Activated T-helper 1 cell treated with anti-CD3 and anti-CD28 coated beads, Interleukin-12 subunit alpha, Interleukin-12 subunit beta, Interleukin-2, Interleukin-4 antibody, amounts not matched to agents 30 ng/mL and 10 ng/mL and 1 ng/mL, durations not matched to agents 14 hours and 24 hours and 36 hours (primary cell): ENCODE results near the gene NAGLU. TPM values are rescaled to one million over a fixed set of nuclear protein-coding genes. Genes with fewer than 3 reads are reported as not detected.

Experiments used
- DNase-seq: peaks from one replicate; pipeline ENCODE4 v3.0.0; 2021; ENCODE audit warnings: low spot score
- H3K27ac Mint-ChIP-seq: one replicate; pipeline ENCODE4 v1.8.0; 2021; ENCODE audit warnings: mild to moderate bottlenecking, mixed read lengths
- H3K27me3 Mint-ChIP-seq: one replicate; pipeline ENCODE4 v1.8.0; 2022; ENCODE audit warnings: mild to moderate bottlenecking, moderate library complexity, mixed read lengths; ENCODE audit not compliant: insufficient read depth
- H3K36me3 Mint-ChIP-seq: one replicate; pipeline ENCODE4 v1.8.0; 2021; ENCODE audit warnings: low read depth, mixed read lengths
- H3K4me1 Mint-ChIP-seq: one replicate; pipeline ENCODE4 v1.8.0; 2021; ENCODE audit warnings: low read depth, mixed read lengths
- H3K4me3 Mint-ChIP-seq: one replicate; pipeline ENCODE4 v1.8.0; 2021; ENCODE audit warnings: mild to moderate bottlenecking, moderate library complexity, mixed read lengths
- H3K9me3 Mint-ChIP-seq: one replicate; pipeline ENCODE4 v1.8.0; 2021; ENCODE audit warnings: mixed read lengths
- intact Hi-C: fragments of 100-400 bp; cut with micrococcal nuclease; formaldehyde crosslinking; loops from one replicate; pipeline ENCODE4 v1.15.1; 2024
- total RNA-seq: library from RNA; stranded (reverse); gene quantifications from 2 replicates; pipeline ENCODE4 v1.2.3, GENCODE V29; 2022

NAGLU gene
- total RNA-seq, 1 donor from 2014 or later: 18.2 TPM

DNA sequence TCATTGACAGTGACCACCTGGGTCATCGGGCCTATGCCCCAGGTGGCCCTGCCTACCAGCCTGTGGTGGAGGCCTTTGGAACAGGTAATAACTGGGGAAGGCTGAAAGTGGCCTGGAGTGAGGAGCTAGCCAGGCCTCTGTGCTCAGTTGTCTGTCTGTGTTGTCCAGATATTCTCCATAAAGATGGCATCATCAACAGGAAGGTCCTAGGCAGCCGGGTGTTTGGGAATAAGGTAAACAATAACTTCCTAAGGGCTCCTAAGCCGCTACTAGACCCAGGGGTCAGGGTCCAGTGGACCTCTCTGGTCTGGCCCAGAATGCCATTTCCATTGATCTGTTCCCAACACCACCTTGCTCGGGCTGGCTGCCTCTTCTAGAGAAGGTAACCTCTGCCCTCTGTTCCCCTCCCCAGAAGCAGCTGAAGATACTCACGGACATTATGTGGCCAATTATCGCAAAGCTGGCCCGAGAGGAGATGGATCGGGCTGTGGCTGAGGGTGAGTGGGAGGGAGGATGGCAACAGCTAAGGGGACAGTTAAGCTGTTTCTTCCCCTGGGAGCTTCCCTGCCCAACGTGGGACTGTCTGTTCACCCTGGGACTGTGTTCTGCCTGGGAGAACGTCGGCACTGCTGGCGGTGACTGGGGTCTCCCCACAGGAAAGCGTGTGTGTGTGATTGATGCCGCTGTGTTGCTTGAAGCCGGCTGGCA lies 28.9 kb downstream of the NAGLU start:
- H3K27ac Mint-ChIP-seq: no peak overlapping the region
- peak overlapping the region; percentile 75 for H3K4me3 Mint-ChIP-seq

DNA sequence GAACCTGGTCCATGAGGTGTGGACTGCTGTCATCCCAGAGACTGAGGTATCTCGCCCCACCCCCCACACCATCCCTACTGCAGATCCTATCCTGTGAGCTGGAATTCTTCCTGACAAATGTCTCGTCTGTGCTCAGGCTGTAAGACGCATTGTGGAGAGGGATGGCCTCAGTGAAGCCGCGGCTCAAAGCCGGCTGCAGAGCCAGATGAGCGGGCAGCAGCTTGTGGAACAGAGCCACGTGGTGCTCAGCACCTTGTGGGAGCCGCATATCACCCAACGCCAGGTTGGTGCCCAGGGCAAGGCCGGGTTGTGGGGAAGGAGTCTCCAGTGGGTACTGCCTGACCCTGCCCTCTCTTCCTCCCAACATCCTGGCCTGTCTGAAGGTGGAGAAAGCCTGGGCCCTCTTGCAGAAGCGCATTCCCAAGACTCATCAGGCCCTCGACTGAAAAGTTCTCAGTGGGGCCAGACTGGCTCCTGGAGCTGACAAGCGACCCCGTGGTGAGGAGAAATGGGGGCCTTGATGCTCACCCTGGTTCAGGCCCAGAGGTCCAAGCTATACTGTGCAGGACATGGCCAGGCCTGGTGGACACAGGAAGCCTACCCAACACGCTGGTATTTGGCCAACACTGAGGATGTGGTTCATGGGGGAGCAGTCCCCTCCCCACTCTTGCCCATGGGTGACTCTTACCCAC lies 29.6 kb downstream of the NAGLU start:
- H3K4me1 Mint-ChIP-seq: peaks cover 43% of the 10 kb centered on the region
- intact Hi-C loops: loop anchor here (1.0 to 10.0 kb wide), 2 partner anchors 44 to 419 kb away; partner anchors contain the start of genes PTGES3L, RETREG3, RUNDC1 and TUBG1
- peak overlapping the region; percentile 12 for H3K27ac Mint-ChIP-seq
- peaks cover 24% of the 10 kb centered on the region for H3K36me3 Mint-ChIP-seq
- H3K9me3 Mint-ChIP-seq: no peaks in the 10 kb centered on the region
- H3K4me3 Mint-ChIP-seq: peak overlapping the region; percentile 89
- no peak for DNase-seq
- H3K27me3 Mint-ChIP-seq: no peaks in the 10 kb centered on the region

More for the DNA sequence above, 28.9 kb downstream of the NAGLU start:
- no peak for DNase-seq
- Mint-ChIP-seq H3K36me3 (peaks cover 24% of the 10 kb centered on the region), H3K27me3 (no peaks in the 10 kb centered on the region), H3K4me1 (peaks cover 41% of the 10 kb centered on the region), H3K9me3 (no peaks in the 10 kb centered on the region)
- intact Hi-C loops: loop anchor here (10.0 kb wide), 1 partner anchor 420 kb away; the partner anchor contains the start of genes PTGES3L and RUNDC1

DNA sequence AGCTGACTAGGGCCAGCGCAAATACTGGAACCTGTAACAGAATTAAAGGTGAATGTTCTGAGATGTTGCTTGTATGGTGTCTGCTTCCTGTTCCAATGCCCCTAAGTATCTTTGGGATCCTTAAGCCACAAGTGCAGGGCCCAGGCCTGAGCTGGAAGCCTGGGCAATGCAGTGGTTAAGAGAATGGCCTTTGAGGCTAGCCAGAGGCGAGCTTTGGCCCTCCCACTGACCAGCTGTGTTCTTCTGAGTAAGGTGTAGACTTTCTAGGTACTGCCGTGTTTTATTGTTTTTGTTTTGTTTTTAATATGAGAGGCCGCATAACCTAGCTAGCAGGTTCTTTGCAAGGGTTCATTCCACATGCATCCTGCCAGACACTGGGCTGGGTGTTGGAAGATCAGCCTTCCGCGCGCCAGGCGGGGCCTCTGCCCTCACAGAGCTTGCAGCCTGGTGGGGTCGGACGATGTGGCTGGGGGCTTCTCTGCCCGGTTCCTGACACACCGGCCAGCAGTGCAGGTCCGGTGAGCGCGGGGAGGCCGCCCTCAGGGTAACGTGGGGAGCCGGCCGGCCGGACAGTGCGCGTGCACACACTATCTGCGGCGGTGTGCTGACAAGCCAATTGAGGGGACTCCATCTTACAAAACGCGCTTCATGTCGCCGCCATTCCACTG lies 30.3 kb downstream of the NAGLU start:
- intact Hi-C loops: loop anchor here (1.0 to 10.0 kb wide), 2 partner anchors 43 to 418 kb away; partner anchors contain the start of genes PTGES3L, RETREG3, RUNDC1 and TUBG1
- no peaks in the 10 kb centered on the region for H3K9me3 Mint-ChIP-seq
- no peaks in the 10 kb centered on the region for H3K27me3 Mint-ChIP-seq

DNA sequence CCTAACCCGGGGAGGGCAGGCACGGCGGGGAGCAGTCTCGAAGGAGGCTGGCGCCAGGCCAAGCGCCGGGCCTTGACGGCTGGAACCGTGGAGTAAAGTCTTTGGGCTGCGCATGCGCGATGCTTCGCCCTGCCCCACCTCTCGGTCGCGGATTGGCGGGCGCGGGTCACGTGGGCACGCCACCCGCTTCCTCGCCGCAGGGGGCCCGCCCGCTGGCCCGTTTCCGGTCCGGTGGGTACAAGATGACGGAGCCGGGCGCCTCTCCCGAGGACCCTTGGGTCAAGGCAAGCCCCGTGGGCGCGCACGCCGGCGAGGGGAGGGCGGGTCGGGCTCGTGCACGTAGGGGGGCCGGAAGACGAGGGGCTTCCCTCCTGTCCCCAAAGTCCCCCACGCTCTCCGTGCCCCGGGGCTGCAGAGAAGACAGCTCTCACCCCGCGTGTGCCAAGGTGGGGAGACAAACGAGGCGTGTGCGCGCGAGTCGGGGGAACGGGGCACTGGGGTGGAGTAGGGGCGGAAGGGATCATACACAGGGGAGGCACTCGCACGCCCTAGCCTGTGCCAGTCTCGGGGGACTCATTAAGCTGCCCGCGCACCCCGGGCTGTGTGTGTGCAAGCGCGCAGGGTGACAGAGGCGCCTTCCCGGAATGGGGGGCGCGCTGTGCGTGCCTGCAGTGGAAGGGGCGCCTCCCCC lies 31.0 kb downstream of the NAGLU start, which contains the start of gene MLX:
MLX (plus strand) TSS at position 218 of the 691 bp plus-strand sequence; CDS start at position 243, 25 bp downstream.
- peak within 1 kb of the TSS; percentile 87 for H3K27ac Mint-ChIP-seq
- no peaks in the 10 kb centered on the region for H3K9me3 Mint-ChIP-seq
- peak; percentile 91 for DNase-seq
- H3K4me1 Mint-ChIP-seq: peaks cover 36% of the 10 kb centered on the region
- no peaks in the 10 kb centered on the region for H3K27me3 Mint-ChIP-seq
- peaks cover 33% of the 10 kb centered on the region for H3K36me3 Mint-ChIP-seq
- intact Hi-C loops: loop anchor here (1.0 to 10.0 kb wide), 3 partner anchors 10 to 418 kb away; partner anchors contain the start of genes PSMC3IP, PTGES3L, RETREG3 and RUNDC1
- peak within 1 kb of the TSS; percentile 89 for H3K4me3 Mint-ChIP-seq

More for the DNA sequence above, 30.3 kb downstream of the NAGLU start:
- DNase-seq: no peak
- Mint-ChIP-seq H3K4me1 (peaks cover 42% of the 10 kb centered on the region), H3K4me3 (peak overlapping the region; percentile 89), H3K27ac (peak overlapping the region; percentile 87), H3K36me3 (peaks cover 29% of the 10 kb centered on the region)

DNA sequence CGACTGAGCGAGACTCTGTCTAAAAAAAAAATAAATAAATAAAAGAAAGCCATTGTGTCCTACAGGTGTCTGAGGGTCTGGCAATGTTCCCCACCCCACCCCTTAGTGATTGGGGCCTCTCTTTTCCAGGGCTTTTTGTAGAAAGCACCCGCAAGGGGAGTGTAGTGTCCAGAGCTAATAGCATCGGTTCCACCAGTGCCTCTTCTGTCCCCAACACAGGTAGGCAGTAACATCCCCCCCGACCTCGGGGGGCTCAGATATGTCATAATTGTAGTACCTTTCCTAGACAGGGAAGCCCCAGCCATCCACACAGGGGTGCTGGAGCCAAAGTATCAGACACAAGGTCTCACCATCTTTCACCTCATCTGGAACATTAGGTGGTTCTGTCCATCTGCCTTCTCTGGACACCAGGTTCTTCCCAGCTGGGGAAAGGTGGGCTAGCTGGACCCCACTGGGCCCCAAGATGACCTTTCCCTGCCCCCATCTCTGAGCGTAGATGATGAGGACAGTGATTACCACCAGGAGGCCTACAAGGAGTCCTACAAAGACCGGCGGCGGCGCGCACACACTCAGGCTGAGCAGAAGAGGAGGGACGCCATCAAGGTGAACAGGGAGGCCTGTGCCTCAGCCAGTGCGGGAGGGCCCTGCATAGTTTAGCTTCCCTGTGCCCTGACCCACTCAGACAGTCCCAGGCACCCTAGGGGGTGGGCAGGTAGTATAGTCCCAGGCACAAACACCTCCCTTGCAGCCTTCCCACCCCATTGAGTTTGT lies 32.5 kb downstream of the NAGLU start:
- Mint-ChIP-seq H3K4me1 (peaks cover 32% of the 10 kb centered on the region), H3K4me3 (peak overlapping the region; percentile 89), H3K27me3 (no peaks in the 10 kb centered on the region), H3K36me3 (peaks cover 43% of the 10 kb centered on the region), H3K27ac (peak overlapping the region; percentile 44), H3K9me3 (no peaks in the 10 kb centered on the region)
- DNase-seq: no peak
- intact Hi-C loops: loop anchor here (10.0 kb wide), 1 partner anchor 416 kb away; the partner anchor contains the start of genes PTGES3L and RUNDC1

DNA sequence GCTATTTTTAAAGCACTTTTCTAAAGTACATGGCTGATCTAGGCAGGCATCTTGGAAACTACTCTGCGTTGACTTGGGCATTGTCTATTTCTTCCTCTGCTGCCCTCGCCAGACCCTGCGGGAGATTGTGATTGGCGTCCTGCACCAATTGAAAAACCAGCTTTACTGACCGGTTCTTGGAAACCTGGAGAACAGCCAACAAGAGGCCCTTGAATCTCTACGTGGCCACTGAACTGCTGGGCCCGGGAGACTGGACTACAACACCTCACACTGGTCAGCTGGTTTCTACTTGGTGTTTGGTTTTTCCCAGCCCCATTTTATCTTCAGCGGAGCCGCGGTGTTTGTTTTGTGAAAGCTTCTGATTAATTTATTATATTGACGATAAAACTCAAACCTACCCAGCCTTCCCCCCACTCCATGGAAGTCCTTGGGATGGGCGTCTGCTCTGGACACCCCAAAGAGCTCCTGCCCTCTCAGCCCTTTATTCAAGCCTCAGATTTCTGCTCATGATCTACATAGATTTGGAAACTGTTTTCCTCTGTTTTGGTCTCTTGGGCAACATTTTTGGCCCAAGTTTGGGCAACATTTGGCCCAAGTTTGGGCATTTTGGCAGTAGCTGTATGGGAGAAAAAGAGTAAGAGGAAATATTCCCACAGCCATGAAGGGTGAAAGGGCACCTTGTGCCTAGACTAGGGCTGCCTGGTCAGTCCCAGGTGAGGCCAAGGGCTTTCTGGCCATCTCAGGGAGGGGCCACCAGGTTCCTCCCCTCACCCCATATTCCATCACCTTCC lies 35.6 kb downstream of the NAGLU start:
- peaks cover 42% of the 10 kb centered on the region for H3K4me1 Mint-ChIP-seq
- no peaks in the 10 kb centered on the region for H3K9me3 Mint-ChIP-seq
- no peak overlapping the region for H3K27ac Mint-ChIP-seq
- no peak for DNase-seq
- intact Hi-C loops: loop anchor here (10.0 kb wide), 1 partner anchor 553 kb away; the partner anchor contains the start of gene BRCA1
- H3K4me3 Mint-ChIP-seq: no peak overlapping the region
- no peaks in the 10 kb centered on the region for H3K27me3 Mint-ChIP-seq
- H3K36me3 Mint-ChIP-seq: peaks cover 54% of the 10 kb centered on the region

DNA sequence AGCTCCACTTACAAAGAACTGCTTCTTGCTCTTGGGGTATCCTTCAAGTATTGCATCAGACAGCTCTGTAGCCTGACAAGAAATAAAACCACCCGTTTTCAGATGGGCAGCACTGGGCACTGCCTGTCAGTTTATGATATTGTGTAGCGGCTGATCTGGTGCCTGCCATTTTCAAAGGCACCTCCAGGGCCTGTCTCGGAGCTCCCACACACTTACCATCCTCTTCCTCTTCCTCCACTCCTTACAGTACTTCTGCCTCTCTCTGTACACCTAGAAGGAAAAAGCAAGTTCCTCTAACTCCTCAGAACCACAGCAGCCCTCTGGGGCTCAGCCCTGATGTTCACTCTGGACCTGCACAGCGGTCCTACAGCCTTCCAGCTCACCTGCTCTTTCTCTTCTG lies 37.1 kb downstream of the NAGLU start:
- Mint-ChIP-seq H3K4me1 (peaks cover 45% of the 10 kb centered on the region), H3K36me3 (peaks cover 55% of the 10 kb centered on the region), H3K27ac (no peak overlapping the region), H3K9me3 (no peaks in the 10 kb centered on the region), H3K4me3 (no peak overlapping the region), H3K27me3 (no peaks in the 10 kb centered on the region)
- intact Hi-C loops: loop anchor here (10.0 kb wide), 1 partner anchor 552 kb away; the partner anchor contains the start of gene BRCA1
- DNase-seq: no peak

DNA sequence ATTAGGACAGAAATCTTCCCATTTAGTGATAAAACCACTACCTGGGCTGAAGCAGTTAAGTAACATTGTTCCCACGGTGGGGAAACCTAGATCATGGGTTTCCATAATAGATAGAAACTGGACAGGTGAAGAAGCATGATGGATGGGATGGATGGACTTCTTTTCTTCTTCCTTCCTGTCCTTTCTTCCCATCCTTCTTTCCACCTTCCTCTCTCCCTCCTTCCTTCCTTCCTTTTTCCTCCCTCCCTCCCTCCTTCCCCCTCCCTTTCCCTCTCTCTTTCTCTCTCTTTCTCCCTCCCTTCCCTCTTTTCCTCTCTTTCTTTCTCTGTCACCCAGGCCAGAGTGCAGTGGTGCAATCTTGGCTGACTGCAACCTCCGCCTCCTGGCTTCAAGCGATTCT lies 38.4 kb downstream of the NAGLU start:
- no peak for DNase-seq
- peaks cover 47% of the 10 kb centered on the region for H3K36me3 Mint-ChIP-seq
- H3K27ac Mint-ChIP-seq: no peak overlapping the region
- no peak overlapping the region for H3K4me3 Mint-ChIP-seq
- intact Hi-C loops: loop anchor here (10.0 kb wide), 1 partner anchor 550 kb away; the partner anchor contains the start of gene BRCA1
- H3K27me3 Mint-ChIP-seq: no peaks in the 10 kb centered on the region
- peaks cover 49% of the 10 kb centered on the region for H3K4me1 Mint-ChIP-seq
- H3K9me3 Mint-ChIP-seq: no peaks in the 10 kb centered on the region

DNA sequence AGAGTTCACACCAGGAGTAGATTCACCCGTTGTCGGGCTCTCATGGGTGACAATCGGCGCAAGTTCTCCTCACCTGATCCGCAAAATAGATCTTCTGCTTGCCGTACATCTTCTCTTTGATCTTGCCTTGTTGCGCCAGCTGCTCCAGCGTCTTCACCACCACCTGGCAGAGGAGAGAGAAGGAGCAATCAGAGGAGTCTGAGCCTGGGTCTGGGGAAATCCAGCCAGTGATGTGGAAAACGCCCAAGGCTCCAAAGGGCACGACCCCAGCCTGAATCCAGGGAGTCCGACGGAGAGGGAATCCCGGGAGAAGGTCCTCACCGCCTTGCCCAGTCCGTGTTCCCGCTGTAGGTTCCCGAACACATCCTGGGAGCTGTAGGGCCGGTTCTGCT lies 41.1 kb downstream of the NAGLU start:
- Mint-ChIP-seq H3K27ac (peak overlapping the region; percentile 69), H3K36me3 (peaks cover 36% of the 10 kb centered on the region), H3K4me3 (peak overlapping the region; percentile 98), H3K9me3 (no peaks in the 10 kb centered on the region), H3K4me1 (peaks cover 47% of the 10 kb centered on the region), H3K27me3 (no peaks in the 10 kb centered on the region)
- no peak for DNase-seq
- intact Hi-C loops: loop anchor here (1.0 to 10.0 kb wide), 7 partner anchors 10 to 548 kb away; partner anchors contain the start of genes BRCA1, COASY, MLX and NAGLU

DNA sequence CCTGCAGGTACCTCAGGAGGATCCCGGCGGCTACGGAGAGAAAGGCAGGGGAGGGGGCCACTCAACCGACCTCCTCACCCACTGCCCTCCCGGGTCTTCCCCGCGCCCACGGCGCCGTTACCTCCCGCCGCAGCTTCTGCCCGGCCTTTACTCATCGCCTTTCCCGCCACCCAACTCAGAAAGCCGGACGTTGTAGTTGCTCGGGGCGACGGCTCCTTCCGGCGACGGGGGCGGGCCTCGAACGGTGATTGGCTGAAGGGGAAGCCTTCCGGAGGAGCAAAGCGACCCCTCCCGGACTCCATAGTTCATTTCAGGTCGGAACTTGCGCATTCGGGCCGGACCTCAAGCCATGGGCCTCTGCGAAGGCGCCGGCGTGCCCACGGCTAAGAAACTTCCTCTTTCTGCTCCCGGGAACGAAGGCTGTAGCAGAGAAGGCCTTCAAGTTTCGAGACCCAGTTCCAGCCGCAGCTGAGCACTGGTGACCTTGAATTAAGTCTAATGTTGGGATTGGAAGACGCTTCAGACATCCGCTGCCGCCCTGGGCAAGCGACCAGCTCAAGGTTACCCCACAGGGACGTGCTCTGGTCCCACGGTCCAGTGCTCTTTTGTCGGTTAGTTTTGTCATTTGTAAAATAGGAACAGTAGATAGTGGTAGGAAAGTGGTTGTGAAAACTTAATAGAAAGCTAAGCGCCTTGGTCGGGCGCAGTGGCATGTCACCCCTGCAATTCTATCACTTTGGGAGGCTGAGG lies 41.7 kb downstream of the NAGLU start, which contains the start of gene PSMC3IP:
PSMC3IP (minus strand) TSS at position 198 of the 750 bp plus-strand sequence; CDS start at position 155, 43 bp downstream.
- DNase-seq: peak; percentile 92
- H3K4me1 Mint-ChIP-seq: peaks cover 47% of the 10 kb centered on the region
- peaks cover 33% of the 10 kb centered on the region for H3K36me3 Mint-ChIP-seq
- no peaks in the 10 kb centered on the region for H3K9me3 Mint-ChIP-seq
- intact Hi-C loops: loop anchor here (1.0 to 10.0 kb wide), 10 partner anchors 10 to 547 kb away; partner anchors contain the start of genes BRCA1, COASY, MLX and NAGLU
- peak within 1 kb of the TSS; percentile 96 for H3K27ac Mint-ChIP-seq
- peak within 1 kb of the TSS; percentile 98 for H3K4me3 Mint-ChIP-seq
- H3K27me3 Mint-ChIP-seq: no peaks in the 10 kb centered on the region
